ENCODE results near the gene HS6ST2. TPM values are rescaled to one million over a fixed set of nuclear protein-coding genes. Genes with fewer than 3 reads are reported as not detected.

Gene HS6ST2
- total RNA-seq, 1 donor from 2014 or later: 14.8 TPM

DNA sequence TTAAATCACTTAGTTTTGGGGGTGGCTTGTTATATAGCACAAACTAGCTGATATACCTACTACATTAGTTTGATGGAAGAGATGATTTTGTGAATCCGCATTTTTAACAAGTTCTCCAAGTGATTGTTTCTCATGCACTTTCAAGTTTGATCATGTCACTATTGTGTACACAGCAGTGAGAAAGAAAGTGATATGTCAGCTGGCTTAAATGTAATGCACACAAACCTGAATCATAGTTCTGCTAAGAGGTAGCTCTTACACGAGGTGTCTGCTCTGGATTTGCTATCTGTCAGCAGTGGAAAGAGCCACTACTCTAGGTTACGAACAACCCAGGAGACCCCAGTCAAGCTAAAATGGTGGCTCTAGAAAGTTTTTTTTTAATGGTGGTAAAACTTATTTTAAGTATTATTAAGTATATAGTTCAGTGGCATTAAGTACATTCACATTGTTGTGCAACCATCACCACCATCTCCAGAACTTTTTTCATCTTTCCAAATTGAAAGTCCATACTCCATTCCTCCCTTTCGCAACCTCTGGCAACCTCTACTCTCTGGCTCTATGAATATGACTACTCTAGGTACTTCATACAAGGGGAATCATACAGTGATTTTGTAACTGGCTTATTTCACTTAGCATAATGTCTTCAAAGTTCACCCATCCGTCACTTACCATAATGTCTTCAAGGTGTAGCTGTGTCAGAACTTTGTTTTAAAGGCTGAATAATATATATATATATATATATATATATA lies 147.3 kb downstream of the HS6ST2 start:
- H3K9me3 Mint-ChIP-seq (ENCODE audit: low read depth): no peaks in the 10 kb centered on the region
- TF ChIP-seq, protein P1, sequence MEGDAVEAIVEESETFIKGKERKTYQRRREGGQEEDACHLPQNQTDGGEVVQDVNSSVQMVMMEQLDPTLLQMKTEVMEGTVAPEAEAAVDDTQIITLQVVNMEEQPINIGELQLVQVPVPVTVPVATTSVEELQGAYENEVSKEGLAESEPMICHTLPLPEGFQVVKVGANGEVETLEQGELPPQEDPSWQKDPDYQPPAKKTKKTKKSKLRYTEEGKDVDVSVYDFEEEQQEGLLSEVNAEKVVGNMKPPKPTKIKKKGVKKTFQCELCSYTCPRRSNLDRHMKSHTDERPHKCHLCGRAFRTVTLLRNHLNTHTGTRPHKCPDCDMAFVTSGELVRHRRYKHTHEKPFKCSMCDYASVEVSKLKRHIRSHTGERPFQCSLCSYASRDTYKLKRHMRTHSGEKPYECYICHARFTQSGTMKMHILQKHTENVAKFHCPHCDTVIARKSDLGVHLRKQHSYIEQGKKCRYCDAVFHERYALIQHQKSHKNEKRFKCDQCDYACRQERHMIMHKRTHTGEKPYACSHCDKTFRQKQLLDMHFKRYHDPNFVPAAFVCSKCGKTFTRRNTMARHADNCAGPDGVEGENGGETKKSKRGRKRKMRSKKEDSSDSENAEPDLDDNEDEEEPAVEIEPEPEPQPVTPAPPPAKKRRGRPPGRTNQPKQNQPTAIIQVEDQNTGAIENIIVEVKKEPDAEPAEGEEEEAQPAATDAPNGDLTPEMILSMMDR (IDR thresholded peaks at IDR 0.05; ENCODE audit: unreplicated experiment): no peak
- no peak overlapping the region for H3K4me3 Mint-ChIP-seq (ENCODE audit: low read depth)
- no peaks in the 10 kb centered on the region for H3K36me3 Mint-ChIP-seq (ENCODE audit: insufficient read depth)
- H3K27me3 Mint-ChIP-seq: no peaks in the 10 kb centered on the region
- H3K27ac Mint-ChIP-seq: no peak overlapping the region
- DNase-seq (ENCODE audit: low spot score, unreplicated experiment): no peak
- no peaks in the 10 kb centered on the region for H3K4me1 Mint-ChIP-seq (ENCODE audit: low read depth)

DNA sequence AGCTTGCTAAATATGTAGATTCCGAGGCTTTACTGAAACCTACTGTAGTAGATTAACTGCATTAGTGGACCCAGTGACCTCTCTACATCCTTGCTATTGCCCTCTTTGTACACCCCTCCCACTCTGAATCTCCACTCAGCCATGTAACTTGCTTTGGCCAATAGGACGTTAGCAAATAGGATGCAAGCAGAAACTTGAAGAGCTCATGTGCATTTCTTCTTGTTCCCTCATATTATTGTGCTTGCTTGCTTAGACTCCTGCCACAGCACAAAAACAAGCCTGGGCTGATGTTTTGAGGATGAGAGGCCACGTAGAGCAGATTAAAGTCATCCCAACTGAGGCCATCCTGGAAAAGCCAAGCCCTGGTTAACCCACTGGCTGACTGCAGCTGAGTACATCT lies 147.9 kb downstream of the HS6ST2 start:
- no peaks in the 10 kb centered on the region for H3K36me3 Mint-ChIP-seq (ENCODE audit: insufficient read depth)
- TF ChIP-seq, protein P1 (IDR thresholded peaks at IDR 0.05; ENCODE audit: unreplicated experiment): no peak
- no peak for DNase-seq (ENCODE audit: low spot score, unreplicated experiment)
- no peaks in the 10 kb centered on the region for H3K9me3 Mint-ChIP-seq (ENCODE audit: low read depth)
- no peaks in the 10 kb centered on the region for H3K27me3 Mint-ChIP-seq
- no peak overlapping the region for H3K4me3 Mint-ChIP-seq (ENCODE audit: low read depth)
- no peaks in the 10 kb centered on the region for H3K4me1 Mint-ChIP-seq (ENCODE audit: low read depth)
- no peak overlapping the region for H3K27ac Mint-ChIP-seq

DNA sequence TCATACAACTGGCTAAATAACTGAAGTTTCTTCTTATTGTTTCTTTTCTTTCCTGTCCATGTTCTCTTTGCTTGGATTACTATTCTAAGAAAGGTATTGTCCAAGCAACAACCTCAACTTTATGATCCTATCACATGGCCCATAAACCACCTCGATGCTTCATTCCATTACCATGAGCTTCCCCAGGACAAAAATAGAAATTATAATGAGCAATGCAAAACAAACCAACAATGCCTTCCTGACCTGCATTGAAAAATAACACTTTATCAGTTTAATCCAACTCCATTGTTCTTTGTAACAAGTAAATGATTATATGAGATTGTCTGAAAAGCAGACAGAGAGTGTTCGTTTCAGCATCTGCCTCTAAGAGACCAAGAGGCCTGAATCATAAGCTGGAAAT lies 148.8 kb downstream of the HS6ST2 start:
- Mint-ChIP-seq H3K4me3 (ENCODE audit: low read depth) (no peak overlapping the region), H3K4me1 (ENCODE audit: low read depth) (no peaks in the 10 kb centered on the region), H3K36me3 (ENCODE audit: insufficient read depth) (no peaks in the 10 kb centered on the region), H3K27ac (no peak overlapping the region), H3K9me3 (ENCODE audit: low read depth) (no peaks in the 10 kb centered on the region), H3K27me3 (no peaks in the 10 kb centered on the region)
- no peak for DNase-seq (ENCODE audit: low spot score, unreplicated experiment)
- TF ChIP-seq, protein P1 (IDR thresholded peaks at IDR 0.05; ENCODE audit: unreplicated experiment): no peak

DNA sequence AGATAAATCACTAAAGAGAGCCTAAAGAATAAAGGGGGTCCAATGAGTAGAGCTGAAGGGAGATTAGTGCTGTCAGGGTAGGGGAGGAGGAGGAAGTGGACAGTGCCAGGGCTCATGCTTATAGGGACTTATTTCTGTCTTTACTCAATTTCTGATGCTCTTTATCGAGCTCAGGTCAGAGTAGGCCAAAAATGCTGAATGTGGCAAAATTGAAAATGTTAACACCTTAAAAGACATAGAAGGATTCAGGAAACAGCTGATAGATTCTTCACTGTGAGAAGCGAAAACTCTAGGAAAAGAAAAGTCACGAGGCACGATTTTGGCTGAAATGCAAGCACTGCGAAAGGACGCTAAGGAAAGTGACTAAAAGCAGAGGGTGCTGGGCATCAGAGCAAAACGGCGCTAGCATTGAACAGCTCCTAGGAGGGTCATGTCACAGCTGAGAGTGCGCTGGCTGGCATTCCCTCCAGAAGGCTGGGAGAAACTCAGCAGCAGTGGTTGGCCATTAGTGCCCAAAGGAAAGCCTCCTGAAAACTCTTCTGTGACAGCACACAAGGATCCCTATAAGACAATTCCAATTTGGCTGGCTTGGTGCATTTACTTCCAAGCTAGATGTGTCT lies 150.9 kb downstream of the HS6ST2 start:
- DNase-seq (ENCODE audit: low spot score, unreplicated experiment): no peak
- Mint-ChIP-seq H3K27ac (no peak overlapping the region), H3K4me3 (ENCODE audit: low read depth) (no peak overlapping the region), H3K4me1 (ENCODE audit: low read depth) (no peaks in the 10 kb centered on the region), H3K9me3 (ENCODE audit: low read depth) (no peaks in the 10 kb centered on the region), H3K27me3 (no peaks in the 10 kb centered on the region), H3K36me3 (ENCODE audit: insufficient read depth) (no peaks in the 10 kb centered on the region)
- TF ChIP-seq, protein P1 (IDR thresholded peaks at IDR 0.05; ENCODE audit: unreplicated experiment): no peak

DNA sequence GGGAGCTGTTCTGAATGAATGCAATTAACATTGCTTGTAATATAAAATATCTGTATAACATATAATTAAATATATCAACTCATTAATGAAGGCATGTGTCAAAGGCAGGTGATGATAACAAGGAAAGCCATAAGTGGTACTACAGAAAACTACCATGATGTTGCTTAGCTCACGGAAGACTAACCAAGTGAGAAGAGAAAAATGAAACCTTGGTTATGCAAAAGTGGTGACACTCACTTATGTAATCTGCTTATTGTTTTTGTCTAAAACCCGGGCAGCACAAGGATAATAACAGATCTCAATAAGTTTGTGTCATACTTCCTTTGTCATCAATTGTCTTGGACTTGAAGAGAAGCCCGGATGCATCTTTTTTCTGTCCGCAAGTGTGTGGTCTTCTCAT lies 156.4 kb downstream of the HS6ST2 start:
- Mint-ChIP-seq H3K4me3 (ENCODE audit: low read depth) (no peak overlapping the region), H3K27ac (no peak overlapping the region), H3K4me1 (ENCODE audit: low read depth) (peaks cover 2% of the 10 kb centered on the region), H3K9me3 (ENCODE audit: low read depth) (peaks cover 2% of the 10 kb centered on the region), H3K27me3 (no peaks in the 10 kb centered on the region), H3K36me3 (ENCODE audit: insufficient read depth) (no peaks in the 10 kb centered on the region)
- TF ChIP-seq, protein P1 (IDR thresholded peaks at IDR 0.05; ENCODE audit: unreplicated experiment): no peak
- DNase-seq (ENCODE audit: low spot score, unreplicated experiment): no peak

All from progenitor cell of endocrine pancreas (in vitro differentiated cells).